Measurements from ENCODE around the gene NUDT8. TPM values are rescaled to one million over a fixed set of nuclear protein-coding genes. Genes with fewer than 3 reads are reported as not detected.

NUDT8 gene
- total RNA-seq, 6 experiments from 2014 or later: 2.0 to 3.0 (median 2.6) TPM

DNA sequence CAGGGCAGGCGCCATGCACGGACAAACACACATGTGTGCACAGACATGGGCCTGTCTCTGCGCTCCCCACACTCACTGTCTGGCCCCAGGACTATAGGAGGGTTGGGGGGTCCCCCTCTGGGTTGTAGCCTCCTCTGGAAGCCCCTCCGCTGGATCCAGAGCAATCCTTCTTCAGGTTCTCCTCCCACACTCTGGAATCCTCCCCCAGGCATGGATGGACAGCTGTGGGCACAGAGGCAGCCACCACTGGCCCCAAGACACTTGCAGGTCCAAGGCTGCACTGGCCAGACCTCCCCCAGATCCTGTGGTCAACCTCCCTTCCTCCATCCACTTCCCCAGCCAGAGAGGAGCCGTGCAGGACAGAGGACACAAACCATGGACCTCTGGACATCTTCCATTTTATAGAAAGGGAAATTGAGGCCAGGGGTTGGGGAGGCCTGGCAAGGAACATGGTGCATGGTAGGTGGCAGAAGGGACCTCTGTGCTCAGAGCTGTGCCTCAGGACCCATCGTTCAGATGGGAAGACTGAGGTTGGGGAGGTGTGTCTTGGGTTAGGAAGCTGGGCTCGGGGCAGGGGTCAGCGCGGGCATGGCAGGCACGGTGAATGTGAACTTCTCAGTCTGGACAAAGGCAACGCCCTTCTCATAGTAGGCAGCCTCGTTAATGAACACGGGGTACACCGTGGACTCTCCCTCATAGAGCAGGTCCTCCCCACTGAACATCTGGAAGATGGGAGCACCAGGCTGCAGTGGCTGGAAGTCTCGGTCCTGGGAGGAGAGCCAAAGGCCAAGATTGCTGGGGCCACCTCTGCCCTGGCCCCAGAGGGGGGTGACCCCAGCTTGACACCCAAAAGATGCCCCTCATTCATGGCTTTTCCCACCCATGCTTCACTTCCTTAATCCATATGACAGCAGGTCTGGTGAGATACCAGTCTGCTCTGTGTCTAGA is 12.7 kb upstream of the NUDT8 start:
- H3K36me3 Mint-ChIP-seq (ENCODE audit: low read depth): no peaks in the 10 kb centered on the region
- H3K9me3 Mint-ChIP-seq: no peaks in the 10 kb centered on the region
- H3K4me1 Mint-ChIP-seq (ENCODE audit: low read depth): no peaks in the 10 kb centered on the region
- H3K4me3 Mint-ChIP-seq: no peak overlapping the region
- peaks cover 21% of the 10 kb centered on the region for H3K27me3 Mint-ChIP-seq (ENCODE audit: insufficient read depth)
- no peak for DNase-seq
- TF ChIP-seq, protein P1, sequence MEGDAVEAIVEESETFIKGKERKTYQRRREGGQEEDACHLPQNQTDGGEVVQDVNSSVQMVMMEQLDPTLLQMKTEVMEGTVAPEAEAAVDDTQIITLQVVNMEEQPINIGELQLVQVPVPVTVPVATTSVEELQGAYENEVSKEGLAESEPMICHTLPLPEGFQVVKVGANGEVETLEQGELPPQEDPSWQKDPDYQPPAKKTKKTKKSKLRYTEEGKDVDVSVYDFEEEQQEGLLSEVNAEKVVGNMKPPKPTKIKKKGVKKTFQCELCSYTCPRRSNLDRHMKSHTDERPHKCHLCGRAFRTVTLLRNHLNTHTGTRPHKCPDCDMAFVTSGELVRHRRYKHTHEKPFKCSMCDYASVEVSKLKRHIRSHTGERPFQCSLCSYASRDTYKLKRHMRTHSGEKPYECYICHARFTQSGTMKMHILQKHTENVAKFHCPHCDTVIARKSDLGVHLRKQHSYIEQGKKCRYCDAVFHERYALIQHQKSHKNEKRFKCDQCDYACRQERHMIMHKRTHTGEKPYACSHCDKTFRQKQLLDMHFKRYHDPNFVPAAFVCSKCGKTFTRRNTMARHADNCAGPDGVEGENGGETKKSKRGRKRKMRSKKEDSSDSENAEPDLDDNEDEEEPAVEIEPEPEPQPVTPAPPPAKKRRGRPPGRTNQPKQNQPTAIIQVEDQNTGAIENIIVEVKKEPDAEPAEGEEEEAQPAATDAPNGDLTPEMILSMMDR (IDR thresholded peaks at IDR 0.05): no peak
- H3K27ac Mint-ChIP-seq: no peak overlapping the region

DNA sequence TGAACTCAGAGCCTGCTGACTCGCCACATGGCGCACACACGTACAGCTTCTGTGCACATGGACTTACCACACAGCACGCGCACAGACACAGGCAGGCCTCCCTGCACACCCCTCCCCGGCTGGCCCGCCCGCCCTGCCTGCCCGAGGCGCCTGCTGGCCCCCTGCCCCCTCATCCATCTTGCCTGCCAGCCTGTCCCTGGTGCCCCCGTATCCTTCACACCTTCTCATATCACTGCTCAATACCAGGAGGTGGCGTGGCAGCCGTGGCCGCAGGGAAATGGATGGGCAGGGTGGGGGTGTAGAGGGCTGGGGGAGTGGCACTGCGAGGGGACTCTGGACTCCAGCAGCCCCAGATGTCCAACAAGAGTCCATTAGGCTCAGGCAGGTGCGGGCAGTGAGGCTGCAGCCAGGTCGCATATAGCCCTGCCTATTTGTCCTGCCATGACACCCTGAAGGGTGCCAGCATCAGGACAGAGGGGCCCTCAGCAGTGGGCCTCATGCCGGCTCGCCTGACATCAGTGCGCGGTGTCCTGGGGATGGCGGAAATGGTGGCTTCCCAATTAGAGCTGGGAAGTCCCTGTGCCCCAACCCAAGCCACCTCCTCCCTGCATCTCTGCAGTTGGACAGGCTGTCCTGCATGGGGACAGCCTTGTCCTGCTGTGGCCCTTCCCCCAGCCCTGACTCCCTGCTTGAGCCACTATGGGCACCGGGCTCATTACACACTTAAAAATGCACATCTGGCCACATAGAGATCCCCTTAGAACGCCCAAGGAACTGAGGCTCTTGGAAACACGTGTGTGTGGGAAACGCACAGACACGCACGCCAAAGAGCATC is 11.8 kb upstream of the NUDT8 start:
- TF ChIP-seq, protein P1 (IDR thresholded peaks at IDR 0.05): no peak
- DNase-seq: no peak
- H3K27ac Mint-ChIP-seq: no peak overlapping the region
- H3K9me3 Mint-ChIP-seq: no peaks in the 10 kb centered on the region
- no peak overlapping the region for H3K4me3 Mint-ChIP-seq
- peaks cover 21% of the 10 kb centered on the region for H3K27me3 Mint-ChIP-seq (ENCODE audit: insufficient read depth)
- H3K36me3 Mint-ChIP-seq (ENCODE audit: low read depth): no peaks in the 10 kb centered on the region
- no peaks in the 10 kb centered on the region for H3K4me1 Mint-ChIP-seq (ENCODE audit: low read depth)

DNA sequence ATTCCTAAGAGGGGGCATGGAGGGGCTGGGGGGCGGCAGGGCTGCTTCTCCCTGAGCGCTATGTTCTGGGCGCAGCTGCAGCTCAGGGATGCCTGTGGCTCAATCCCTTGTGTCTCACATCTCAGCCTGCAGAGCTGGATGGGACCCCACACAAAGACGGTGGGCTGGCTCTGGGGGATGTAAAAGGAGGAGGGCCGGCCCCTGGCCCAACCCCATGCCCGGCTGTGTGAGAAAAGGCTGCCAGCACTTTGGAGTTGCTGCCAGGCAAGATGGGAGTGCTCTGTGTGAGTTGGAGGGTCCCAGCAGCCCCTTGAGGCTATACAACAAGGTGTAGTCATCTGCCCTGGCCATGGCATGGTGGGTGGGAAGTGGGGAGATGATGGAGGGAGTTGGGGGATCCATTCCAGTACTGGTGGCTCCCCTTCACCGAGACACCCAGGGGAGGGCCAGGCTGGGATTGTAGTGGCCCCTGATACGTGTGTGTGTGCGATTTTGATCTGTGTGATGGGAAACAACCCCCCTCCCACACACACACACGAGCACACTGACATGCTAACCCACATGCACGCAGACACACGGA is 11.1 kb upstream of the NUDT8 start:
- Mint-ChIP-seq H3K9me3 (no peaks in the 10 kb centered on the region), H3K4me1 (ENCODE audit: low read depth) (no peaks in the 10 kb centered on the region), H3K4me3 (no peak overlapping the region), H3K27ac (no peak overlapping the region), H3K27me3 (ENCODE audit: insufficient read depth) (peaks cover 21% of the 10 kb centered on the region), H3K36me3 (ENCODE audit: low read depth) (no peaks in the 10 kb centered on the region)
- DNase-seq: no peak
- TF ChIP-seq, protein P1 (IDR thresholded peaks at IDR 0.05): no peak

DNA sequence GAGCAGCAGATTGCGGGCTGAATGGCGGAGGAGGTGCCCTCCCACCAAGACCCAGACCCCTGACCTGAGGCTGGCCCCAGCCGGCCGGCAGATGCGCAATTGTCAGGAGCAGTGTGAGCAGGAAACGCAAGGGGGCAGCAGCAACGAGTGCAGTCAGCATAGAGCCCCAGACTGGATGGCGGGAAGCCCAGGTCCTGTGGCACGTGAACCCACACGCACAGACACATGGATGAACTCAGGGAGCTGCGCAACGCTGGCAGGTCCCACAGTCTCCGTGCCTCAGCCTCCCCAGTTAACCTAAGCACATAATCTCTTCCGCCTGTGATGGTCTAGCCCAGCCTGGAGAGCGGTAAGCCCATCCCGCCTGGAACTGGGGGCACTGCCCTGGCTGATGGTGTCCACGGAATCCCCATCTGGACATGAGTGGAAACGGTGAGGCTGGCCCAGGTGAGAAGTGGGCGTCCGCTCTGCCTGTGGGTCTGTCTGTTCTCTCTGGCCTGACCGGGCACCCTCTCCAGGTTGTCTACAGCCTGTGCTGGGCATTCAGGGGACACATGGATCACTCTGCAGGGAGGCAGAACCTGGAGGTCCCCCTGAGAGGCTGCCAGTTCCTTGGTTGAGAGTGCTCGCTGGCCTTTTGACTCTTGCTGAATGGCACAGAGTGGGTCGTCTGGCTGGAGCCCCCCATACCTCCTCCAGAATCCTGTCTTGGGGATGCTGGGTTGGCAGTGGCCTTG is 10.5 kb upstream of the NUDT8 start:
- Mint-ChIP-seq H3K27ac (no peak overlapping the region), H3K9me3 (no peaks in the 10 kb centered on the region)

More for the DNA sequence above, 10.5 kb upstream of the NUDT8 start:
- TF ChIP-seq, protein P1 (IDR thresholded peaks at IDR 0.05): peak; percentile 81
- peaks cover 21% of the 10 kb centered on the region for H3K27me3 Mint-ChIP-seq (ENCODE audit: insufficient read depth)
- H3K36me3 Mint-ChIP-seq (ENCODE audit: low read depth): no peaks in the 10 kb centered on the region
- DNase-seq: peak; percentile 28
- no peaks in the 10 kb centered on the region for H3K4me1 Mint-ChIP-seq (ENCODE audit: low read depth)
- H3K4me3 Mint-ChIP-seq: no peak overlapping the region

Data from HFFc6 (cell line).